GM23338 (cell line): Measurements from ENCODE around the gene USP7. TPM values are rescaled to one million over a fixed set of nuclear protein-coding genes. Genes with fewer than 3 reads are reported as not detected.

Source experiments
- ATAC-seq: fragments of 200-7000 bp; cut with Tn5 transposase; 3 replicates; pipeline ENCODE4 v1.9.1; 2020
- DNase-seq: peaks from one replicate; pipeline ENCODE4 v3.0.0-alpha.2; 2015; ENCODE audit warnings: low spot score
- H2AFZ ChIP-seq: fragments of 200-600 bp; sonication (generic); 2 replicates; pipeline ENCODE4 v1.8.0; 2016; ENCODE audit warnings: antibody characterized with exemption, mild to moderate bottlenecking, moderate library complexity
- H3F3A ChIP-seq: fragments of 200-600 bp; sonication (generic); replicated peaks from 2 replicates; pipeline ENCODE4 v1.8.0; 2017; ENCODE audit warnings: antibody characterized with exemption, mixed run types, low read depth
- H3K27ac ChIP-seq: fragments of 200-600 bp; sonication (generic); 2 replicates; pipeline ENCODE4 v1.6.1; 2016; ENCODE audit warnings: low read depth
- H3K27me3 ChIP-seq: fragments of 200-600 bp; sonication (generic); 2 replicates; pipeline ENCODE4 v1.8.0; 2016; ENCODE audit warnings: mild to moderate bottlenecking, mixed run types, moderate library complexity; ENCODE audit not compliant: insufficient read depth
- H3K36me3 ChIP-seq: fragments of 200-600 bp; sonication (generic); 2 replicates; pipeline ENCODE4 v1.8.0; 2016; ENCODE audit warnings: mild to moderate bottlenecking; ENCODE audit not compliant: insufficient read depth
- H3K4me1 ChIP-seq: fragments of 200-600 bp; sonication (generic); 2 replicates; pipeline ENCODE4 v1.8.0; 2016; ENCODE audit warnings: mild to moderate bottlenecking, moderate library complexity; ENCODE audit not compliant: insufficient read depth
- H3K4me2 ChIP-seq: fragments of 200-600 bp; sonication (generic); 2 replicates; pipeline ENCODE4 v1.7.1; 2017; ENCODE audit warnings: mixed run types
- H3K4me3 ChIP-seq: fragments of 200-600 bp; sonication (generic); 2 replicates; pipeline ENCODE4 v1.6.1; 2016; ENCODE audit warnings: mixed run types
- H3K79me2 ChIP-seq: fragments of 200-600 bp; sonication (generic); replicated peaks from 2 replicates; pipeline ENCODE4 v1.8.0; 2017; ENCODE audit warnings: mild to moderate bottlenecking; ENCODE audit not compliant: insufficient read depth
- H3K9me2 ChIP-seq: fragments of 200-600 bp; sonication (generic); 2 replicates; pipeline ENCODE4 v1.8.0; 2017; ENCODE audit not compliant: insufficient read depth
- H4K20me1 ChIP-seq: fragments of 200-600 bp; sonication (generic); replicated peaks from 2 replicates; pipeline ENCODE4 v1.8.0; 2017; ENCODE audit warnings: mild to moderate bottlenecking; ENCODE audit not compliant: insufficient read depth
- H3K27ac Mint-ChIP-seq: 2 replicates; pipeline ENCODE4 v1.8.0; 2020; ENCODE audit warnings: inconsistent platforms, mild to moderate bottlenecking, moderate library complexity, mixed read lengths
- H3K27me3 Mint-ChIP-seq: 3 replicates; pipeline ENCODE4 v1.8.0; 2022; ENCODE audit warnings: low read depth, mild to moderate bottlenecking, moderate library complexity, mixed read lengths, inconsistent platforms; ENCODE audit not compliant: insufficient read depth, poor library complexity
- H3K36me3 Mint-ChIP-seq: 3 replicates; pipeline ENCODE4 v1.8.0; 2021; ENCODE audit warnings: low read depth, mild to moderate bottlenecking, inconsistent platforms, moderate library complexity, mixed read lengths
- H3K4me1 Mint-ChIP-seq: 3 replicates; pipeline ENCODE4 v1.8.0; 2020; ENCODE audit warnings: mild to moderate bottlenecking, inconsistent platforms, mixed read lengths
- H3K4me3 Mint-ChIP-seq: 3 replicates; pipeline ENCODE4 v1.8.0; 2021; ENCODE audit warnings: moderate library complexity, mild to moderate bottlenecking, inconsistent platforms, mixed read lengths
- H3K9me3 Mint-ChIP-seq: 3 replicates; pipeline ENCODE4 v1.8.0; 2020; ENCODE audit warnings: moderate library complexity, mild to moderate bottlenecking, inconsistent platforms, mixed read lengths
- CREB1 ChIP-seq: fragments of 250-450 bp; sonication (Bioruptor Pico); IDR thresholded peaks from 2 replicates; pipeline ENCODE4 v1.5.0; 2020; ENCODE audit warnings: low read depth, mild to moderate bottlenecking, moderate library complexity
- EZH2 ChIP-seq: fragments of 200-600 bp; sonication (generic); IDR thresholded peaks from one replicate; pipeline ENCODE4 v1.8.0; 2017; ENCODE audit warnings: antibody characterized with exemption, mild to moderate bottlenecking, low read depth; ENCODE audit not compliant: unreplicated experiment
- EZH2phosphoT487 ChIP-seq: fragments of 200-600 bp; sonication (generic); IDR thresholded peaks from one replicate; pipeline ENCODE4 v1.8.1; 2018; ENCODE audit warnings: antibody characterized with exemption; ENCODE audit not compliant: unreplicated experiment
- JUNB ChIP-seq: IDR thresholded peaks from one replicate; pipeline ENCODE4 v1.6.1; 2016; ENCODE audit warnings: antibody characterized with exemption; ENCODE audit not compliant: unreplicated experiment
- NANOG ChIP-seq: IDR thresholded peaks from 2 replicates; pipeline ENCODE4 v1.6.1; 2016; ENCODE audit warnings: antibody characterized with exemption, borderline replicate concordance
- POLR2AphosphoS5 ChIP-seq: IDR thresholded peaks from 2 replicates; pipeline ENCODE4 v1.6.1; 2016; ENCODE audit warnings: antibody characterized with exemption, low read depth
- STAT1 ChIP-seq: IDR thresholded peaks from one replicate; pipeline ENCODE4 v1.6.1; 2016; ENCODE audit warnings: antibody characterized with exemption; ENCODE audit not compliant: unreplicated experiment
- ZNF114 ChIP-seq: fragments of 250-450 bp; sonication (Bioruptor Pico); IDR thresholded peaks from 2 replicates; pipeline ENCODE4 v1.5.0; 2020; ENCODE audit warnings: mild to moderate bottlenecking, moderate library complexity
- ZNF331 ChIP-seq: fragments of 250-450 bp; sonication (Bioruptor Pico); IDR thresholded peaks from 2 replicates; pipeline ENCODE4 v1.5.0; 2020; ENCODE audit warnings: low read depth, mild to moderate bottlenecking, moderate library complexity
- polyA plus RNA-seq: library from polyadenylated mRNA; unstranded; fragments of >200 nt; fragmentation: Nextera tagmentation; extraction: Ambion mirVana; gene quantifications from 2 replicates; pipeline ENCODE4 v1.2.1, GENCODE V29; 2016
- total RNA-seq: library from RNA; depleted of rRNA; stranded (reverse); fragments of >200 nt; shearing (Covaris generic); gene quantifications from 2 replicates; pipeline ENCODE4 v1.2.3, GENCODE V29; 2014
- TF ChIP-seq, protein P1 (sequence below), 2 experiments: fragments of 200-600 bp in 1 of 2; sonication (generic) in 1 of 2; conservative IDR thresholded peaks; 2 replicates each; pipeline versions ENCODE4 v1.5.1 to v1.6.1; 2016 to 2017; ENCODE audit warnings: antibody characterized with exemption in 2 of 2, low read depth in 2 of 2, mild to moderate bottlenecking in 2 of 2, moderate library complexity in 1 of 2
- TF ChIP-seq, protein P2 (sequence below): IDR thresholded peaks from 2 replicates; pipeline ENCODE4 v1.6.1; 2016; ENCODE audit warnings: antibody characterized with exemption
- TF ChIP-seq, protein P3 (sequence below): IDR thresholded peaks from one replicate; pipeline ENCODE4 v1.6.1; 2018; ENCODE audit warnings: antibody characterized with exemption; ENCODE audit not compliant: unreplicated experiment

USP7 gene
- total and polyA plus RNA-seq, 2 experiments from 2014 or later = 42.3 to 130 TPM

DNA sequence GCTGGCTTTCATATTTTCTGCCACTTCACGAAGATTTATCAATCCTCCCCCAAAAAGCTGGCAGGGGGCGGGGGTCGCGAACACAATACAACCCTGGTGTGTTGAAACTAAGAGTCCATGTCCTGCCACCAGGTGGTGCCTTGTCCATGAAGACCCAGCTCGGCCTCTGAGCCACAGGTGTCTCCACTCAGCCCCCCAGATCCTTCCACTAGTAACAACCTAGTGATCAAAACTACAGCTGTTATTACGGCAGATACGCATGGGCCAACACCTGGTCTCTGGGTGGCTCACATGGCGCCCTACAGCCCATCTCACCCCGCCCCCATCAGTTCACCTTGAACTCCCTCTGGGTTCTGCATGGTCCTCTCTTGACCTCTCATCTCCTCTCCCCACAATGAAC, 27.7 kb downstream of the USP7 start:
- Histone ChIP-seq H3K9me2 (no peaks in the 10 kb centered on the region), H4K20me1 (peaks cover 93% of the 10 kb centered on the region), H3K79me2 (peaks cover 100% of the 10 kb centered on the region), H3K27me3 (no peaks in the 10 kb centered on the region), H3F3A (peaks cover 11% of the 10 kb centered on the region), H3K4me1 (peaks cover 37% of the 10 kb centered on the region), H3K4me3 (no peak overlapping the region), H2AFZ (no peak overlapping the region), H3K4me2 (no peak overlapping the region; the same call in 1 of the 2 replicates), H3K36me3 (no peaks in the 10 kb centered on the region), H3K27ac (no peak overlapping the region)
- peak; percentile 74 for ATAC-seq
- peak; percentile 77 for DNase-seq
- Mint-ChIP-seq H3K4me3 (peak overlapping the region; percentile 3; the same call in 1 of the 3 replicates), H3K27ac (peak overlapping the region; percentile 20; the same call in 1 of the 2 replicates), H3K9me3 (no peaks in the 10 kb centered on the region), H3K4me1 (peaks cover 68% of the 10 kb centered on the region), H3K36me3 (no peaks in the 10 kb centered on the region), H3K27me3 (peaks cover 9% of the 10 kb centered on the region)
- TF ChIP-seq, protein P1, sequence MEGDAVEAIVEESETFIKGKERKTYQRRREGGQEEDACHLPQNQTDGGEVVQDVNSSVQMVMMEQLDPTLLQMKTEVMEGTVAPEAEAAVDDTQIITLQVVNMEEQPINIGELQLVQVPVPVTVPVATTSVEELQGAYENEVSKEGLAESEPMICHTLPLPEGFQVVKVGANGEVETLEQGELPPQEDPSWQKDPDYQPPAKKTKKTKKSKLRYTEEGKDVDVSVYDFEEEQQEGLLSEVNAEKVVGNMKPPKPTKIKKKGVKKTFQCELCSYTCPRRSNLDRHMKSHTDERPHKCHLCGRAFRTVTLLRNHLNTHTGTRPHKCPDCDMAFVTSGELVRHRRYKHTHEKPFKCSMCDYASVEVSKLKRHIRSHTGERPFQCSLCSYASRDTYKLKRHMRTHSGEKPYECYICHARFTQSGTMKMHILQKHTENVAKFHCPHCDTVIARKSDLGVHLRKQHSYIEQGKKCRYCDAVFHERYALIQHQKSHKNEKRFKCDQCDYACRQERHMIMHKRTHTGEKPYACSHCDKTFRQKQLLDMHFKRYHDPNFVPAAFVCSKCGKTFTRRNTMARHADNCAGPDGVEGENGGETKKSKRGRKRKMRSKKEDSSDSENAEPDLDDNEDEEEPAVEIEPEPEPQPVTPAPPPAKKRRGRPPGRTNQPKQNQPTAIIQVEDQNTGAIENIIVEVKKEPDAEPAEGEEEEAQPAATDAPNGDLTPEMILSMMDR (conservative IDR thresholded peaks at IDR 0.05; ENCODE audit: low read depth in 2 of 2) = peak; percentile 49 to 70
- TF ChIP-seq CREB1 = no peak

DNA sequence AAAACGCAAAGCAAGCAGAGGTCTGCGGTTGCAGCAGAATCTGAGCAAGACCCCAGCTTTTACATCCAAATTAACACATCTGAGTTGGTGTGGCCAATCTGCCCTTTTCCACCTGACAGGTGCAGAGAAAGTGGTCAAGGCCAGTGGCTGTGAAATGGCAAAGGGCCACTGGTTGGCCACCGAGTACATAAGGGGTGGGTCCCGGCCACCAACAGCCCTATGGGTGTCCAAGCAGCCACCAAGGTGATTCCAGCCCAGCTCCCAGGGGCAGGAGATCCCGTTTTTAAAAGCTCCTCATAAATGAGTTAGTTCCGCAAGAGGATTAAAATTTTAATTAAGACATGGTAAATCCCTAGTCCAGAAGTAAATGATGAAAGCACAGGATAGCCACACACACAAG, 29.1 kb downstream of the USP7 start:
- ATAC-seq = no peak
- no peaks in the 10 kb centered on the region for H3K9me3 Mint-ChIP-seq
- peaks cover 13% of the 10 kb centered on the region for H3F3A ChIP-seq
- TF ChIP-seq ZNF331 (CRISPR knock-in tag) (no peak), EZH2 (no peak), EZH2phosphoT487 (no peak), ZNF114 (CRISPR knock-in tag) (no peak), STAT1 (no peak), NANOG (no peak), JUNB (no peak), POLR2AphosphoS5 (no peak)
- TF ChIP-seq, protein P2, sequence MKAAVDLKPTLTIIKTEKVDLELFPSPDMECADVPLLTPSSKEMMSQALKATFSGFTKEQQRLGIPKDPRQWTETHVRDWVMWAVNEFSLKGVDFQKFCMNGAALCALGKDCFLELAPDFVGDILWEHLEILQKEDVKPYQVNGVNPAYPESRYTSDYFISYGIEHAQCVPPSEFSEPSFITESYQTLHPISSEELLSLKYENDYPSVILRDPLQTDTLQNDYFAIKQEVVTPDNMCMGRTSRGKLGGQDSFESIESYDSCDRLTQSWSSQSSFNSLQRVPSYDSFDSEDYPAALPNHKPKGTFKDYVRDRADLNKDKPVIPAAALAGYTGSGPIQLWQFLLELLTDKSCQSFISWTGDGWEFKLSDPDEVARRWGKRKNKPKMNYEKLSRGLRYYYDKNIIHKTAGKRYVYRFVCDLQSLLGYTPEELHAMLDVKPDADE = no peak
- TF ChIP-seq, protein P3, sequence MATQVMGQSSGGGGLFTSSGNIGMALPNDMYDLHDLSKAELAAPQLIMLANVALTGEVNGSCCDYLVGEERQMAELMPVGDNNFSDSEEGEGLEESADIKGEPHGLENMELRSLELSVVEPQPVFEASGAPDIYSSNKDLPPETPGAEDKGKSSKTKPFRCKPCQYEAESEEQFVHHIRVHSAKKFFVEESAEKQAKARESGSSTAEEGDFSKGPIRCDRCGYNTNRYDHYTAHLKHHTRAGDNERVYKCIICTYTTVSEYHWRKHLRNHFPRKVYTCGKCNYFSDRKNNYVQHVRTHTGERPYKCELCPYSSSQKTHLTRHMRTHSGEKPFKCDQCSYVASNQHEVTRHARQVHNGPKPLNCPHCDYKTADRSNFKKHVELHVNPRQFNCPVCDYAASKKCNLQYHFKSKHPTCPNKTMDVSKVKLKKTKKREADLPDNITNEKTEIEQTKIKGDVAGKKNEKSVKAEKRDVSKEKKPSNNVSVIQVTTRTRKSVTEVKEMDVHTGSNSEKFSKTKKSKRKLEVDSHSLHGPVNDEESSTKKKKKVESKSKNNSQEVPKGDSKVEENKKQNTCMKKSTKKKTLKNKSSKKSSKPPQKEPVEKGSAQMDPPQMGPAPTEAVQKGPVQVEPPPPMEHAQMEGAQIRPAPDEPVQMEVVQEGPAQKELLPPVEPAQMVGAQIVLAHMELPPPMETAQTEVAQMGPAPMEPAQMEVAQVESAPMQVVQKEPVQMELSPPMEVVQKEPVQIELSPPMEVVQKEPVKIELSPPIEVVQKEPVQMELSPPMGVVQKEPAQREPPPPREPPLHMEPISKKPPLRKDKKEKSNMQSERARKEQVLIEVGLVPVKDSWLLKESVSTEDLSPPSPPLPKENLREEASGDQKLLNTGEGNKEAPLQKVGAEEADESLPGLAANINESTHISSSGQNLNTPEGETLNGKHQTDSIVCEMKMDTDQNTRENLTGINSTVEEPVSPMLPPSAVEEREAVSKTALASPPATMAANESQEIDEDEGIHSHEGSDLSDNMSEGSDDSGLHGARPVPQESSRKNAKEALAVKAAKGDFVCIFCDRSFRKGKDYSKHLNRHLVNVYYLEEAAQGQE = no peak
- TF ChIP-seq, protein P1 (conservative IDR thresholded peaks at IDR 0.05; ENCODE audit: low read depth in 2 of 2) = no peak

More for the DNA sequence above, 29.1 kb downstream of the USP7 start:
- Histone ChIP-seq H3K4me1 (peaks cover 35% of the 10 kb centered on the region), H3K27me3 (no peaks in the 10 kb centered on the region), H3K4me2 (no peak overlapping the region), H4K20me1 (peaks cover 94% of the 10 kb centered on the region), H3K27ac (no peak overlapping the region), H3K4me3 (no peak overlapping the region), H3K9me2 (no peaks in the 10 kb centered on the region), H3K79me2 (peaks cover 100% of the 10 kb centered on the region), H2AFZ (no peak overlapping the region), H3K36me3 (peaks cover 6% of the 10 kb centered on the region; the same call in 1 of the 2 replicates)
- Mint-ChIP-seq H3K4me1 (peaks cover 64% of the 10 kb centered on the region), H3K36me3 (peaks cover 7% of the 10 kb centered on the region), H3K27ac (no peak overlapping the region), H3K27me3 (peaks cover 5% of the 10 kb centered on the region), H3K4me3 (no peak overlapping the region)
- DNase-seq = no peak
